ENCODE measurements around the gene RAB34. TPM values are rescaled to one million over a fixed set of nuclear protein-coding genes. Genes with fewer than 3 reads are reported as not detected.

The RAB34 gene
- total and polyA plus RNA-seq, 9 of the 15 experiments (the other 6 are each of a cell fraction or from before 2014, with no cell fraction given) = 0.07 to 3.8 (median 0.46) TPM; not detected in 1

GRCh38 chr17:28720247-28720996 is 2.8 kb upstream of the RAB34 start (continued):
- peak; percentile 45 to 53 (median 49) for TF ChIP-seq CTCF (IDR thresholded peaks at IDR 0.05 in 2 of 3, conservative IDR thresholded peaks at IDR 0.05 in 1 of 3; ENCODE audit: insufficient read depth in 2 of 3, low read depth in 1 of 3, low read length in 3 of 3)
- peak; percentile 1; the same call in 1 of the 2 replicates for TF ChIP-seq LARP7 (IDR thresholded peaks at IDR 0.05)
- TF ChIP-seq ZFP30 (CRISPR knock-in tag; IDR thresholded peaks at IDR 0.05; ENCODE audit: borderline replicate concordance) = no peak
- no peak for TF ChIP-seq NFIC (IDR thresholded peaks at IDR 0.05)
- TF ChIP-seq FOXM1 (IDR thresholded peaks at IDR 0.05; ENCODE audit: low read depth) = no peak
- TF ChIP-seq FOXM1 (CRISPR knock-in tag; IDR thresholded peaks at IDR 0.05; ENCODE audit: low read depth) = 0 out of 2 replicates have a peak, but pooled peaks have one; percentile 6
- TF ChIP-seq SREBF2 (CRISPR knock-in tag; IDR thresholded peaks at IDR 0.05) = 0 out of 2 replicates have a peak, but pooled peaks have one; percentile 7
- no peak; the same call in 1 of the 2 replicates for TF ChIP-seq RHOXF2B (CRISPR knock-in tag; conservative IDR thresholded peaks at IDR 0.05)
- 0 out of 2 replicates have a peak, but pooled peaks have one; percentile 69 for TF ChIP-seq PML (IDR thresholded peaks at IDR 0.05; ENCODE audit: low read length)
- TF ChIP-seq CTCFL (IDR thresholded peaks at IDR 0.05; ENCODE audit: borderline replicate concordance, insufficient read depth, low read depth, low read length, poor library complexity, severe bottlenecking) = no peak
- TF ChIP-seq TRIM24 (IDR thresholded peaks at IDR 0.05) = 0 out of 4 replicates have a peak, but pooled peaks of 1 of the 2 experiments have one; percentile 1
- TF ChIP-seq CREM (IDR thresholded peaks at IDR 0.05; ENCODE audit: low read depth) = peak; percentile 8; the same call in 1 of the 2 replicates
- peak in 1 of 2 experiments; percentile 30; a peak in 1 of 4 replicates for TF ChIP-seq FOXK2 (conservative IDR thresholded peaks at IDR 0.05 in 1 of 2, IDR thresholded peaks at IDR 0.05 in 1 of 2; ENCODE audit: low read depth in 2 of 2)
- TF ChIP-seq PREB (CRISPR knock-in tag; IDR thresholded peaks at IDR 0.05) = peak; percentile 23; the same call in 1 of the 2 replicates
- 0 out of 2 replicates have a peak, but pooled peaks have one; percentile 11 for TF ChIP-seq GTF2A2 (tag; IDR thresholded peaks at IDR 0.05)
- TF ChIP-seq GATAD2A (IDR thresholded peaks at IDR 0.05) = no peak
- 0 out of 2 replicates have a peak, but pooled peaks have one; percentile 48 for TF ChIP-seq ZNF165 (CRISPR knock-in tag; IDR thresholded peaks at IDR 0.05; ENCODE audit: borderline replicate concordance)
- peak; percentile 38 for TF ChIP-seq SNRNP70 (optimal IDR thresholded peaks at IDR 0.05; ENCODE audit: low read depth, low read length)
- no peak for TF ChIP-seq PRMT5 (CRISPR knock-in tag; IDR thresholded peaks at IDR 0.05)
- peak; percentile 29; the same call in 1 of the 2 replicates for TF ChIP-seq POLR2A (conservative IDR thresholded peaks at IDR 0.05)
- no peak; the same call in 1 of the 2 replicates for TF ChIP-seq HNRNPL (IDR thresholded peaks at IDR 0.05; ENCODE audit: low read depth, low read length)
- TF ChIP-seq ETV1 (tag; conservative IDR thresholded peaks at IDR 0.05; ENCODE audit: low read depth) = peak; percentile 57
- 0 out of 2 replicates have a peak, but pooled peaks have one; percentile 43 for TF ChIP-seq ZNF436 (CRISPR knock-in tag; IDR thresholded peaks at IDR 0.05)
- TF ChIP-seq BDP1 (IDR thresholded peaks at IDR 0.05; ENCODE audit: insufficient read depth, insufficient read length) = no peak
- TF ChIP-seq ZNF584 (CRISPR knock-in tag; IDR thresholded peaks at IDR 0.05; ENCODE audit: low read depth) = 0 out of 2 replicates have a peak, but pooled peaks have one; percentile 24
